Activated CD8-positive, alpha-beta memory T cell treated with anti-CD3 and anti-CD28 coated beads, Interleukin-2, amount 50 U/mL, for 1 hour (primary cell): ENCODE data around the gene DLL1.

Source experiments
- DNase-seq: peaks from one replicate; pipeline ENCODE4 v3.0.0-alpha.2; 2020; ENCODE audit errors: extremely low read depth

DLL1 gene

GRCh38 chr6:170233286-170234205, 57.3 kb downstream of the DLL1 start:
- no peak for DNase-seq
